ENCODE results near the gene CD248.
"Not testable (repeated sequence)": the region's sequence is repeated elsewhere in the genome, so short reads cannot be mapped to it uniquely, and the experiment has no call there.

CD248 gene, protein sequence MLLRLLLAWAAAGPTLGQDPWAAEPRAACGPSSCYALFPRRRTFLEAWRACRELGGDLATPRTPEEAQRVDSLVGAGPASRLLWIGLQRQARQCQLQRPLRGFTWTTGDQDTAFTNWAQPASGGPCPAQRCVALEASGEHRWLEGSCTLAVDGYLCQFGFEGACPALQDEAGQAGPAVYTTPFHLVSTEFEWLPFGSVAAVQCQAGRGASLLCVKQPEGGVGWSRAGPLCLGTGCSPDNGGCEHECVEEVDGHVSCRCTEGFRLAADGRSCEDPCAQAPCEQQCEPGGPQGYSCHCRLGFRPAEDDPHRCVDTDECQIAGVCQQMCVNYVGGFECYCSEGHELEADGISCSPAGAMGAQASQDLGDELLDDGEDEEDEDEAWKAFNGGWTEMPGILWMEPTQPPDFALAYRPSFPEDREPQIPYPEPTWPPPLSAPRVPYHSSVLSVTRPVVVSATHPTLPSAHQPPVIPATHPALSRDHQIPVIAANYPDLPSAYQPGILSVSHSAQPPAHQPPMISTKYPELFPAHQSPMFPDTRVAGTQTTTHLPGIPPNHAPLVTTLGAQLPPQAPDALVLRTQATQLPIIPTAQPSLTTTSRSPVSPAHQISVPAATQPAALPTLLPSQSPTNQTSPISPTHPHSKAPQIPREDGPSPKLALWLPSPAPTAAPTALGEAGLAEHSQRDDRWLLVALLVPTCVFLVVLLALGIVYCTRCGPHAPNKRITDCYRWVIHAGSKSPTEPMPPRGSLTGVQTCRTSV
- total RNA-seq = 0 to 0.19 (median 0) reads per million in 3 experiments

DNA sequence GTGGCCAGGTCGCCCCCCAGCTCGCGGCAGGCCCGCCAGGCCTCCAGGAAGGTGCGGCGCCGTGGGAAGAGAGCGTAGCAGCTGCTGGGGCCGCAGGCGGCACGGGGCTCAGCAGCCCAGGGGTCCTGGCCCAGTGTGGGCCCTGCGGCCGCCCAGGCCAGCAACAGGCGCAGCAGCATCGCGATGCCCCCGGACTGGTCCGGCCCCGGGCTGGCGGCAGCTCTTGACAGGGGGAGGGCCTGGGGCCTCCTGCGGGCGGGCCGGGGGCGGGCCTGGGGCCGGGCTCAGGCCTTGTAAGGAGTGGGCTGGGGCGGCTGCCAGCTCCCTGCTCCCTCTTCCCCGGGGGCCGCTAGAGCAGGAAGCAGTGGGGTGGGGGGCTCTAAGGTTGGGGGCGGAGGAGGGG is at the start of gene CD248:
Gene CD248, minus strand, starts transcription at position 196 of the 403 bp plus-strand sequence. Its CDS starts 17 bp downstream, at position 179.
- no peak for DNase-seq

DNA sequence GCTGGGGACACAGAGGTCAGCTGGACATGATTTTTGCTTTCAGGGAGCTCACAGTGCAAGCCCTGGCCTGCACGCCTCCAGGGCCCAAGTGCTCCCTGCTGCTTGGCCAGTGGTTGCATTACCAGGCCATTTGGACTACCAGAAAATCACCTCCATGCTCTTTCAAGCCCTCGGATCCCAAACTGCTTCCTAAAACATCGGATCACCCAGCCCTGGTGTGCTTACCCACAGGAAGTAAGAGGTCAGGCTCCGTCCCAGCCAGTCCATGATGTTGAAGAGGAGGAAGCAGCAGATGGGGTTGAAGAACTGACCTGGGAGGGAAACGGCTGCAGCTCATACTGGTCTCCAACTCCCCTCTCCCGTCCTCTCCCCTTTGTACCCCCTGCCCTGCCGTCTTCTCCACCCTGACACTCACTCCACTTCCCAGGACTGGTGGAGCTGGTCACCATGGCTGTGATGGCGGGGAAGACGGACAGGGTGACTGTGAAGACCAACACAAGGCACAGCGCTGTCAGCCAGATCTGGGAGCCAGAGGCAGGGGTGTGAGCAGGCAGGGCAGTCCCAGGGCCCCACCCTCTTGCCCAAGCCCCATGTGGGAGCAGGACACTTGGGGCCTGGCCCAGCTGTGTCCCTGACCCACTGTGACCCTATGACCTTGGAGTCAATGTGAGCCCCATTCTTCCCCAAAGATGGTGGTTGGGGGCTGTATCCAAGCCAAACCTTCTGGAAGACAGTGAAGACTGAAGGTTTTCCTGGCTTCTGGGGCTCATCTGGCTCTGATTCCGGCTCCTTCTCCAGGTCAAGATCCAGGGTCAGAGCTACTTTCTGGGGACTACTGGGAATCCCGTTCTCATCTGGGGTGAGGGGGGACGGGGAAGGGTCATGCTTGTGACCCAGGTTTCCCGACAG is 49.1 kb upstream of the CD248 start:
- DNase-seq = no peak

DNA sequence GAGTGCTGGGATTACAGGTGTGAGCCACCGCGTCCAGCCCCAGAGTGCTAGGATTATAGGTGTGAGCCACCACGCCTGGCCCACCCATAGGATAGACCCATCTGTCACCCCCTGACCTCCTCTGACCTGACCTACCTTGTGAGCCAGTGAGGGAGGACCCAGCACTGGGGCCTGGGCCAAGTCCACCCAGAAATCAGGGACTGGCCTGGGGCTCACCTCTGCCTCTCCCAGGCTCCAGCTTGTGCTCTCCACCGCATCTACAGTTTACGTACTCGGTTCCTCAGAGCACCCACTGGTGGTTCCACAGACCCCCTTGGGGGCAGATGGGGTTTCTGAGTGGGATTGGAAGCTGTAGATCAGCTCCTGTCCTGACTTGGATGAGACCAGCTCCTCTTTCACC is 48.3 kb upstream of the CD248 start:
- DNase-seq = no peak

DNA sequence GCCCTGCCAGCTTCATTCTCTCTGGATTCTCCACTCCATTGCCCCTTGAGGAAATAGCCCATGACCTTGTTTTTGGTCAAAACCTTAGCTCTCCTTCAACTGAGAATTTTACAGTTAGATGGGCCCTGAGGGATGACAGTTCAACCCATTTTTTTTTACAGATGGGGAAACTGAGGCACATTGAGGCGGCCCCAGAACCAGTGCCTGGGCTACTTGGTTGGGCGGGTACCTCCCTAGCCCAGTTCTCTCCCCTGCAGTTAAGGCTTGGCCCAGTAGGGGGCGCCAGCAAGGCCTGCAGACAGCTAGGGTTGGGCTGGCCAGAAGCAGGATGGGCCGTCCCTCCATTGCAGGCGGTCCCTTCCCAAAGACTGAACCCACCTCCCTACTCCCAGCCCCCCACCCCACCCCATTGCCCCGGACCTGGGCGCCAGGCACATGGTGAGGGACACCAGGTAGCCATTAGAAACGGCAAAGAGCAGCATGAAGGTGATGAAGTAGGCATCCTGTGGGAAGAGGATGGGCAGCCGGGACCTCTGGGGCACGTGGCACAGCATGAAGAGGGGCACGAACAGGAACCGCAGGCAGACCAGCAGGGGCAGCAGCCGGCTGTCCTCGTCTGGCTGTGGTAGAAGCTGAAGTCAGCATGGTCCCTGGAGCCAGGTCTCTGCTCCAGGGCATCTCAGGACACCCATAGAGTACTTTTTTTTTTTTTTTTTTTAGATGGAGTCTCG is 47.1 kb upstream of the CD248 start:
- DNase-seq = peak; percentile 38

DNA sequence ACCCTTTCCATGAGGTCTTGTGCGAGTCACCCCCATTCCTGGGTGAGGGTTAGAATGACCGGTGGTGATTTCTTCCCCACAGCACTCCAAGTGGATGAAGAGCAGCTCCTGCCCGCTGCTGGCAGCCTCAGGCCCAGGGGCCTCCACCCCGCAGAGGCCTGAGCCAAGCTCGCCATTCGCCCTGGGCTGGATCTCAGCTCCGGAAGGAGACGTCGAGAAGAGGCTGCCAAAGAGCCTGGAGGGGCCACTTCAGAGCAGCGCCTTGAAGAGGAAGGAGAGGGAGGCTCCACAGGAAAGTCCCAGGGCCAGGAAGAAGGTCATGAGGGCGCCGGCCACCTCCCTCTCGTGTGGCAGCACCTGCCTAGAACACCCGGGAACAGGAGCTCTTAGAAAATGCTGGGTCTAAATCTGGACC is 46.4 kb upstream of the CD248 start:
- DNase-seq = no peak

DNA sequence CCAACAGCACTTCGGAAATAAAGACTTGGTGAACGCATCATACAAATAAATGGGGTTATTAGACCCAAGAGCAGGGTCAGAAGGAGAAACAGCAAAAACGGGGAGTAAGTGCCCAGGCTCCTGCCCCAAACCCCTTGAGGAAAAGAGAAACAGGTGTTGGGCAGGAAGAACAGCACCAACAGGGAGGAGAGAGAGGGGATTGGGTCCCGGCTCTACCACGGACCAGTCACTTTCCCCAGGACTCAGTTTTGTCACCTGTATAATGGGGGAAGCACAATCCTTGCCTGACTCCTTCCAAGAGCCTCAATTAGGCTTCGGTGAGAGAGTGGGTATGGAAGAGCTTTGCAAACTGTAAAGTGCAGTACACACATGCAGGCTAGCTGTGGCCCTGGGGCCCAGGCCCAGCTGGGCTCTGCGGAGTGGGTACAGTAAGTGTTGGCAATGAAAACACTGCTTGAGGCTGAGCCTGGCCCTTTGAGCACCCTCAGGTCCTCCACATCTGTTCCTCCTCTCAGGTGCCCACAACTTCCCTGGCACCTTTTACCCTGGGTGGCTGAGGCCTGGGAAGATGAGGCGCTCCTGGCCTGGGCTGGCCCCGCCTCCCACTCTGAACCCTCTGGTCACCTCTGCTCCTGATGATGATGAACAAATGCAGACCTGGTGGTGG is 45.8 kb upstream of the CD248 start:
- no peak for DNase-seq

DNA sequence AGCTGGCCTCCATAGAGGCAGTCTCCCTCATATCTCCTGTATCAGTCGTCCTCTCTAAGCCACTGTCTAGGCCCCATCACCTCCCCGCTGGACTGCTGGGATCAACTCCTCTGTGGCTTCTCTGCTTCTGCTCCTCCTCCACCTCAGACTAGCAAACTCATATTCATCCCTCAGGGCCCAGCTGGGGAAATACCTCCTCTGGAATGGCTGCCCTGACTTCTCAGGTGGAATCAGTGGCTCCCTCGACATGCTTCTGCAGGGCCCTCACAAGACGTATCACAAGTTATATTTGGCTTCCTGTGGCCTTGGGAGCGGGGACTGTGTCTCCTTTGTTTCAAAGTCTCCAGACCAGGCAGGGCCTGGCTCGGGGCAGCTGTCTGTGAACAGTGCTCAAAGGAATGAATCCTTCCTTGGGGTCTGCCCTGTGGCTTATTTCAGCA is 44.7 kb upstream of the CD248 start:
- no peak for DNase-seq

DNA sequence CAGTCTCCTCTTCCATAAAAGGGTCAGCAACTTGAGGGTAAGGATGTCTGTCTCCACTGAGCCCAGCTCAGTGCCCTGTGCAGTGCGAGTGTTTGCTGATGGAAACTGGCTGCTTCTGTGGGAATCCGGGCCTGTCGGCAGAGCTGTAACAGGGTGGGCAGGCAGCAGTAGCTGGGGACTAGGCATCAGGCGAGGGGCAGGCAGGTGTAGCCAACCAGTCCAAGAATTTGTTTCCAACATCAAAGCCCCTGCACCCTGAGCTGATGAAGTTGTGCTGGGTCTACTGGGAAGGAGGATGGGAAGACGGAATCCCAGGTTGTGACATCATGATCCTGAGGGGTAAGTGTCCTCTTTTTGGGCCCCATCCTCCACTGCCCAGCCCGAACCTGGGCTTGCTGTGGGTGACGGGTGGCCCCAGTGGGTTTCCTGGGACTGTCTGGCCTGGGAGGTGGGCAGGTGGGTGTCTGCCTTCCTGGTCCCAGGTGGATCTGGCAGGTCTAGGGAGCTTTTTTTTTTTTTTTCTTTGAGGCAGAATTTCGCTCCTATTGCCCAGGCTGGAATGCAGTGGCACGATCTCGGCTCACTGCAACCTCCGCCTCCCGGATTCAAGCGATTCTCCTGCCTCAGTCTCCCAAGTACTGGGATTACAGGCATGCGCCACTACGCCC is 43.7 kb upstream of the CD248 start:
- no peak for DNase-seq

DNA sequence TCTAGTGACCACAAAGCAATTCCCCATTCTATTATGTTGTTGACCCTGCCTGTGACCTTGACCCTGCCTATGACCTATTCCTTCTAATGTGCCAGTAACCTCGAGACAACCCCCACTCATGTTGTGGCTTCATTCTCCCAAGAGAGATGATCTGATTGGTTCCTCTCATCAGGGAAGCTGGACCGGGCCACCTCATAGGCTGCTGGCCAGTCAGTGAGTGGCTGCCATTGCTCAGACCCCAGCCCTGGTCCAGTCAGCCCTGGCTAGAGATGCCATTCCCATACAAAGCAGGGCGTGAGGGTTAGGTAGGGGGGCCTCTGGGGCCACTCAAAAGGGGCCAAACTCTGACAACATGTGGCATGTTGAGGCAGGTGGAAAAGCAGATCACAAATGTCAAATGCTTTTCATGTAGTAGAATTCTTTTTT is 42.8 kb upstream of the CD248 start:
- no peak for DNase-seq

DNA sequence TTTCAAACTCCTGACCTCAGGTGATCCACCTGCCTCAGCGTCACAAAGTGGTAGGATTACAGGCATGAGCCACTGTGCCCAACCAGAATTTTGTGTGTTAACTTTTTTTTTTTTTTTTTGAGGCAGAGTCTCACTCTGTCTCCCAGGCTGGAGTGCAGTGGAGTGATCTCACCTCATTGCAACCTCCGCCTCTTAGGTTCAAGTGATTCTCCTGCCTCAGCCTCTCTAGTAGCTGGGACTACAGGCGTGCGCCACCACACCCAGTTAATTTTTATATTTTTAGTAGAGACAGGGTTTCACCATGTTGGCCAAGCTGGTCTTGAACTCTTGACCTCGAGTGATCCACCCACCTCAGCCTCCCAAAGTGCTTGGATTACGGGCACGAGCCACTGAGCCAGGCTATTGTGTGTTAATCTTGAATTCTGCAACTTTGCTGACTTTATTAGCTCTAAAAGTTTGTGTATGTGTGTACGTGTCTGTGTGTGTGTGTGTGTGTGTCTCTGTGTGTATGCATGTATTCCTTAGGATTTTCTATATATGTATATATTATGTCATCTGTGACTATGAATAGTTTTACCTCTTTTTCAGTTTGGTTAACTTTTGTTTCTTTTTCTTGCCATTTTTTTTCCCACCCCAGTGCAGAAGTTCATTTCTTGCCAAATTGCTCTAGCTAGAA is 33.9 kb upstream of the CD248 start:
- not testable (repeated sequence) for DNase-seq

DNA sequence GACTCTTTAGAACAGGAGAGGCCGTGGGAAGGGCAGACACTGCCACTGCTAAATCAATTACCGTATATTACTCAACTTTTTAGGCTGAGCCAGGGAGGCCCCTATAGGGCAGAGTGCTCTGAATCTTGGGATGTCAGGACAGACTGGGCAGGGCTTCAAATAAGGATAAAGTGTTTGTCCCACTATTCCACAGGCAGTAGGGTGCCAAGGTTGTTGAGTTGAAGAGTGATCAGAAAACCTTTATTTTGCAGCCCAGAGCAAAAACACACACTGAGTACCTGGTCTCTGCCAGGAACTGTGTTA is 32.2 kb upstream of the CD248 start:
- no peak for DNase-seq

DNA sequence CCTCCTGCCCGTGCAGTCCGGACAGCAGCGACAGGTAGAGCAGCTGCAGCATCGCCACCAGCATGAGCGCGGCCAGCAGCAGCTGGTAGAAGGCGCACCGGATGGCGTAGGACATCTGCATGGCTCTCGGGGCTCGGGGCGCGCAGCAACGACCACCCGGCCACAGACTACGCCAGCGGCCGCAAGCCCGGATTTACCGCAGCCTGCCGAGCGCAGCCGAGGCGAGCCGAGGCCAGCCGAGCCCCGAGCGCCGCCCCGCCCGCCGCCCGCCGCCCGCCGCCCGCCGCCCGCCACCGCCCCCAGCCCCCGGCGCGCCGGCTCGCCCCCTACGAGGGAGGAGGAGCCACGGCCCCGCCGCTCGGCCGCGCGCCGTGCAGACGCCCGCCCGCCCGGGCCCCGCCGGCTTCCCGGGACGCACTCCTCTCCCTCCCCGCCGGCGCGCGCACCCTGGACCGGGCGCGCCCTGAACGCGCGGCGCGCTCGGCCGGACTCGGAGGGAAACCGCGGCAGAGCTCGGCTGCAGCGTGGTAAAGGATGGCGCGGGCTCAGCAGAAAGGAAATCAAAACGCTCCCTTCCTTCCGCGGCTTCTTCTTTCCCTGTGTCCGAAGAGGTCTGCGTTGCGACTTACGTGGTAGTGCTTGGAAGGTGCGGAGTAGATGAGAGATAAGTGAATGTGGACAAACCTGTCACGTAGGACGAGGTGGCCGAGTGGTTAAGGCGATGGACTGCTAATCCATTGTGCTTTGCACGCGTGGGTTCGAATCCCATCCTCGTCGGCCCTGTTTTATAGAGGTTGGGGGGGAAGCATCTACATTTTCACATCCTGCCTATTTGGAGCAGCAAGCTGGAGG is 30.8 kb upstream of the CD248 start, which contains the start of gene B4GAT1:
Gene B4GAT1, minus strand, starts transcription at position 205 of the 852 bp plus-strand sequence. Its CDS starts 84 bp downstream, at position 121.
- DNase-seq = peak; percentile 81

DNA sequence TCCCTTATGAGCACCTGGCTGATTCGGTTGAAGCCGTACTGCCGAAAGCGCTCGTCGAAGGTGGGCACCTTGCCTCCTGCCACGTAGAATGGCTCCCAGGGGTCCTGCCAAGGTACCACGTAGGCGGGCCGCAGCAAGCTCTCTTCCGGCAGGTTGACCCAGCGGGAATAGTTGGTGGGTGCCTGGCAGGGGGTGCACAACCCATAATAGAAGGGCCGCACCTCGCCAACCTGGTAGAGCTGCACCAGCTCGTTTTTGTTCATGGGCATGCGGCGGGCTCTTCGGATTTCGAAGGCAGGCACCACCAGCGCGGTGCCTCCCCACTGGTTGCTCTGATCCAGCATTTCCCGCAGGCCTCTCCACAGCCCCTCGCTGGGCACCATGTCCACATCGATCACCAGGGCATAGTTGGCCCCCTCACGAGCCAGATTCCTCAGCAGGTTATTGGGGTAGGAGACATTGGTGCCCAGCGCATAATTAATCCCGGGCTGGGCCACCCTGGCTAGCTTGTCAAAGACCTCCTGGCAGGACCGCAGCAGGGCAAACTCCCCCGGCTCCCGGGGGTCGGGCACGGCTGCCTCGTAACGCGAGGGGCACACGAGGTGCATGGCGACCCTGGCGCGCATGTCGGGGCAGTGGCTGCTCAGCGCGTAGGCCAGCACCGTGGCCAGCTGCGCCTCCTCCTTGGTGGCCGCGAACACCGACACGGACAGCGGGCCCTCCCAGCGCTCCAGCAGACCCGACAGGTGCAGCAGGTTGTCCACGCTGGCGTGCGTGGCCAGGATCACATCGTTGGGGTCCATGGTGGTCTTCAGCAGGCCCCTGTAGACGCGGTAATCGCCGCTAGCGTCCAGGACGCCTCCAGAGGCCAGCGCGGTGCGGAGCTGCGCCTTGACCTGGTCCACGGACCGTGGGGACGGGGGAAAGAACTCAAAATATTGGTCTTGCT is 29.9 kb upstream of the CD248 start:
- no peak for DNase-seq

DNA sequence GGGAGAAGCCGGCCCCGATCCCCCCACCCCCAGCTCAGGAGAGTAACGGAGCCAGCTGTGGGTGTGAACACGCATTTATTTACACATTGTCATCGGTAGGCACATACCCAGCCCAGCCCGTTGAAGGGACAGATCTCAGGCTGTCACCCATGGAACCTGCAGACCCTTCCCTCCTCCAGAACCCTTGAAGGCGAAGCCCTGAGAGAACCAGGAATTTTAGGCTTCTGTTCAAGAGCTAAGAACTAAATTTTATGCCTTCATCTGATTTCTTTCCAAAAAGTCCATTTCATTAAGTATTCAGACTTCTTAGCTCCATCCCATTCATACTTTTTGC is 28.4 kb upstream of the CD248 start:
- DNase-seq = no peak

DNA sequence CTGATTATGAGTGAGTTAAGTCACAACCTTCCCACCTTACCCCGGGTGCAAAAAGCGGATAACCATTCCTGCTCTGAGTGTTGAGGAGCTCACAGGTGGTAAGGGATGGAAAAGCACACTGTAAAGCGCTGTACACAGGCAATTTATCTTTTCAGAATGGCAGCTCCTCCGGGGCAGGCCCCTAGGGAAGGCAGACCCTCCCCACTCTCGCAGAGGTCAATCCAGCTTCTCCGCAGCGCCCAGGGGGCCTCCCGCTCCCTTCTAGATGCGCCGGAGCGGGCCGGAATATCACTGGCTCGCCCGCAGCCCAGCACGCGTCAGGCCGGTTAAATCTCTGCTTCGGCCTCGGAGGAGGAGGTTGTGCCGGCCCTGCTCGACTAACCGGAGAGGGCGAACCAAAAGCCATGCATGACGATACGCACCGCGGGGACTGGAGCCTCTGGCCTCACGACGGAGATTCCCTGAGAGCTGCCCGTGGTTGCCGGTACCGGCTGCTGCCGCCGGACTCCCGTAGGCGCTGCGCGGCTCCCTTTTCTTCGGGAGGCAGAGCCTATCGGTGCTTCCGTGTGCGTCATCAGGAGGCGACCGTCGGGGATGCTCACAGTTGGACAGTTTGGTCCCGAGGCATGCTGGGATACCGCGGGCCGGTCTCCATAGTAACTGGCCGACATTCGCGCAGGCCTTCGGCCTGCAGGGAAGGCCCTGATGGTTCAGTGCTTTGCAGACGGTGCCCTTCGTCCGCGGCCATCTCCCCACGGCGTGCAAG is 27.9 kb upstream of the CD248 start, which contains the start of gene BRMS1:
Gene BRMS1, minus strand, starts transcription at position 555 of the 766 bp plus-strand sequence. CDS start 2,870 bp downstream, outside the sequence.
- peak; percentile 93 for DNase-seq

DNA sequence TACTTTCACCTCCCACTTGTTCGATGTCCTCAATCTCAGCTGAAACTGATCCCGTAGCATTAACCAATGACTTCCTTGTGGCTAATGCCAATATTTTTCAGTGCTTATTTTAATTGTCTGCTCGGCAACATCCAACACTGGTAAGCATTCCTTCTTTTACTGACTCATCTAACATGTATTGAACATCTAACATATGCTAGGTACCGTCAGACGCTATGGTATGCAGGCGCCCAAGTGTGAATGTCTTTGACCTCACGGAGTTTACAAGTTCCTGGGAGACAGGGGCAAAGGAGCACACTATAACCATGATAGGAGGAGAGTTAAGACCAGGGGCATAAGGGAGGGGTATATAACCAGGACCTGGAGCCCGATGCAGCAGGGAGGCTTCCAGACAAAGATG is 26.3 kb upstream of the CD248 start:
- no peak for DNase-seq

DNA sequence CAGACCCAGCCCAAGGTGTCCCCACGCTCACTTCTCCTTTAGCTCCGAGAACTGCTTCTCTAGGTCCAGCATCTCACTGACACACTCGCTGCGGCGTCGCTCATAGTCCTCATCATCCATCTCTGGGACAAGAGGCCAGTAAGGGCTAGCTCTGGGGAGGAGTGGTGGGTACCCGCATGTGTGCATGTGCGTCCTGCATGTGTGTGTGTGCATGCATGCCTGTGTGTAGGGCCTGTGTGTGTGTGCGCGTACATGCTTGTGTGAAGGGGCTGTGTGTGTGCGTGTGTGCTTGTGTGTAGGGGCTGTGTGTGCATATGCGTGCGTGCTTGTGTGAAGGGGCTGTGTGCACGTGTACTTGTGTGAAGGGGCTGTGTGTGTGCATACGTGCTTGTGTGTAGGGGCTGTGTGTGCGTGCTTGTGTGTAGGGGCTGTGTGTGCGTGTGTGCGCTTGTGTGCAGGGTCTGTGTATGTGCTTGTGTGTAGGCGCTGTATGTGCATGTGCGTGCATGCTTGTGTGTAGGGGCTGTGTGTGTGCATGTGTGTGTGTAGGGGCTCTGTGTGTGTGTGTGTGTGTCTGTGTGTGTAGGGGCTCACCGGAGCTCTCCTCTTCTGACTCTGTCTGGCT is 24.8 kb upstream of the CD248 start:
- no peak for DNase-seq

Measured in central memory CD4-positive, alpha-beta T cell (primary cell).